HEK293T (cell line): ENCODE data around the gene MRPL57.
"Not testable (repeated sequence)": the region's sequence is repeated elsewhere in the genome, so short reads cannot be mapped to it uniquely, and the experiment has no call there.

Experiments
- CTCF ChIA-PET: fragments of 350-600 bp; formaldehyde crosslinking; extraction: SDS; loops from one replicate; lab custom pipeline; 2021; ENCODE audit warnings: antibody characterized with exemption, inconsistent platforms; lab: Yijun Ruan, JAX
- POLR2A ChIA-PET: fragments of 350-600 bp; formaldehyde crosslinking; extraction: SDS; loops from one replicate; lab custom pipeline; 2020; ENCODE audit warnings: antibody characterized with exemption, inconsistent platforms; lab: Yijun Ruan, JAX
- DNase-seq: peaks from one replicate; pipeline ENCODE4 v3.0.0; 2012; ENCODE audit warnings: mixed read lengths; ENCODE audit errors: extremely low spot score
- ARNT ChIP-seq: fragments of 450-650 bp; IDR thresholded peaks from 2 replicates; pipeline ENCODE4 v1.6.1; 2017; ENCODE audit warnings: mild to moderate bottlenecking
- BHLHE40 ChIP-seq: fragments of 450-650 bp; IDR thresholded peaks from 2 replicates; pipeline ENCODE4 v1.6.1; 2016; ENCODE audit warnings: mild to moderate bottlenecking, moderate library complexity, borderline replicate concordance
- CTBP1 ChIP-seq: fragments of 450-650 bp; IDR thresholded peaks from 2 replicates; pipeline ENCODE4 v1.6.1; 2016; ENCODE audit warnings: borderline replicate concordance
- ELF4 ChIP-seq: fragments of 450-650 bp; IDR thresholded peaks from 2 replicates; pipeline ENCODE4 v1.6.1; 2017; ENCODE audit warnings: antibody characterized with exemption
- FOXA1 ChIP-seq: fragments of 450-650 bp; IDR thresholded peaks from 2 replicates; pipeline ENCODE4 v1.6.1; 2016; ENCODE audit warnings: mild to moderate bottlenecking
- FOXK2 ChIP-seq: fragments of 450-650 bp; IDR thresholded peaks from 2 replicates; pipeline ENCODE4 v1.6.1; 2016; ENCODE audit warnings: mild to moderate bottlenecking
- FOXM1 ChIP-seq: fragments of 450-650 bp; IDR thresholded peaks from 2 replicates; pipeline ENCODE4 v1.6.1; 2017; ENCODE audit warnings: mild to moderate bottlenecking, borderline replicate concordance
- HDGF ChIP-seq: fragments of 450-650 bp; IDR thresholded peaks from 2 replicates; pipeline ENCODE4 v1.6.1; 2017; ENCODE audit warnings: antibody characterized with exemption, borderline replicate concordance
- L3MBTL2 ChIP-seq: fragments of 450-650 bp; conservative IDR thresholded peaks from 2 replicates; pipeline ENCODE4 v1.6.1; 2016; ENCODE audit warnings: mild to moderate bottlenecking
- LEF1 ChIP-seq: fragments of 450-650 bp; IDR thresholded peaks from 2 replicates; pipeline ENCODE4 v1.6.1; 2017; ENCODE audit warnings: mild to moderate bottlenecking, borderline replicate concordance
- NFRKB ChIP-seq: fragments of 450-650 bp; IDR thresholded peaks from 2 replicates; pipeline ENCODE4 v1.6.1; 2016; ENCODE audit warnings: mild to moderate bottlenecking, moderate library complexity
- PKNOX1 ChIP-seq: fragments of 450-650 bp; IDR thresholded peaks from 2 replicates; pipeline ENCODE4 v1.6.1; 2016
- SP1 ChIP-seq: fragments of 450-650 bp; IDR thresholded peaks from 2 replicates; pipeline ENCODE4 v1.6.1; 2017
- SUZ12 ChIP-seq: fragments of 450-650 bp; IDR thresholded peaks from 2 replicates; pipeline ENCODE4 v1.6.1; 2016; ENCODE audit warnings: mild to moderate bottlenecking
- TARDBP ChIP-seq: fragments of 450-650 bp; IDR thresholded peaks from 2 replicates; pipeline ENCODE4 v1.6.1; 2016
- ZNF384 ChIP-seq: fragments of 450-650 bp; IDR thresholded peaks from 2 replicates; pipeline ENCODE4 v1.6.1; 2016

The MRPL57 gene

DNA sequence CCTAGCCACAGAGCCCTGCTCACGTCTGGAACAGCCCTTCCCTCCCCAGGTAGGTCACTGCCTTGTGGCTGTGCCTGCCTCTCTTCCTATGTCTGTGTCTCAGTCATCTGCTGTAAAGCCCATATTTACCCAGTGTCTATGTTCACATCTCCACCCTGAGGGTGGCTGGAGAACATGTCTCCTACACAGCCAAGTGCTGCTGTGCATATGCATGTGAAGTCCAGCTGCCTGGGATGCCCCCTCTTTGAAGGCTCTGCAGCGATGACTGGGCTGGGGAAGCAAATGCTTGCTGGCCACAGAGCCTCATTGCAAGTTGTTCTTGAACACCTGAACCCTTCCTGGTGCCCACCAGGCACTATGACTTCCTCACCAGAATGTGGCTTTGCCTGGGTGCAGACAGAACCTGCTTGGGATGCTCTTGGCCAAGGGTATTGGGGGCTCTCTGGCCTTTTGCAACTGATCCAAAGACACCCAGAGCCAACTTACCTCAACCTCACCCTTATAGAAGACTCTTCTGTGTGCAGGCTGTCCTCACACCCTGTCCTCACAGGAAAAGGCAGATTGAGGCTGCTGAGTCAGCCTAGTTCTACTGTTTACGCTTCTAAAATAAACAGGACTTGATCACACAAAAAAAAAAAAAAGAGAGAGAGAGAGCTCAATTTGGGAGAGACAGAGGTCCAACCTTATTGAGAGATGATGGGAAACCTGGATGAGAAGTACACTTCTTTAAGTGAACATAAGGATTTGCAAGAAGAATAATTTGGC lies 26.5 kb downstream of the MRPL57 start:
- ChIA-PET CTCF (no interaction called here), POLR2A (no interaction called here)
- no peak for TF ChIP-seq BHLHE40
- no peak for TF ChIP-seq LEF1
- TF ChIP-seq ZNF384: no peak
- no peak for TF ChIP-seq TARDBP
- no peak for TF ChIP-seq ELF4
- TF ChIP-seq L3MBTL2: no peak
- TF ChIP-seq CTBP1: no peak
- no peak for TF ChIP-seq FOXA1
- no peak for TF ChIP-seq SUZ12
- TF ChIP-seq PKNOX1: no peak
- no peak for TF ChIP-seq ARNT
- no peak for TF ChIP-seq FOXK2
- TF ChIP-seq HDGF: no peak
- TF ChIP-seq SP1: no peak
- TF ChIP-seq NFRKB: no peak
- TF ChIP-seq FOXM1: no peak
- no peak for DNase-seq

- ChIA-PET POLR2A (no interaction called here), CTCF (no interaction called here)
Measured at GRCh38 chr13:21208652-21209154, 32.2 kb downstream of the MRPL57 start.

GRCh38 chr13:21212138-21212775 lies 35.8 kb downstream of the MRPL57 start:
- DNase-seq: no peak
- no peak for TF ChIP-seq FOXK2
- no peak for TF ChIP-seq PKNOX1
- TF ChIP-seq SP1: no peak
- no peak for TF ChIP-seq BHLHE40
- TF ChIP-seq FOXA1: no peak
- no peak for TF ChIP-seq ARNT
- TF ChIP-seq CTBP1: no peak
- no peak for TF ChIP-seq ZNF384
- no peak for TF ChIP-seq L3MBTL2
- no peak for TF ChIP-seq NFRKB
- CTCF ChIA-PET: no interaction called here
- POLR2A ChIA-PET: no interaction called here

More at GRCh38 chr13:21208652-21209154, 32.2 kb downstream of the MRPL57 start:
- TF ChIP-seq FOXA1: no peak
- no peak for TF ChIP-seq NFRKB
- TF ChIP-seq TARDBP: no peak
- TF ChIP-seq SP1: no peak
- TF ChIP-seq SUZ12: no peak
- no peak for TF ChIP-seq ELF4
- no peak for TF ChIP-seq CTBP1
- no peak for TF ChIP-seq FOXM1
- no peak for TF ChIP-seq ARNT
- TF ChIP-seq L3MBTL2: no peak
- TF ChIP-seq ZNF384: no peak
- no peak for TF ChIP-seq PKNOX1
- DNase-seq: no peak

DNA sequence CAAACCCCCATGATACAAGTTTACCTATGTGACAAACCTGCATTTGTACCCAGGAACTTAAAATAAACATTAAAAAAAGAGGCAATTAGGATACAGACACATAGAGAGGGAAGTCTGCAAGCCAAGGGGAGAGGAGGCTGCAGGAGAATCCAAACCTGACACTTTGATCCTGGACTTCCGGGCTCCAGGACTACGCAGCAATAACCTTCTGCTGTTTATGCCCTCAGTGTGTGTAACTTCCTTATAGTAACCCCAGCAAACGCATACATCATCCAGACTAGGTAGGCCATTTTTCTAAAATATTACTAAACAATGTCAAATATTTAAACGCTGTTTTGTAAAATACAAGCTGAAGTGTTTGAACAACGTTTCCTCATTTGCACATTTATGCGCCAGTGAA lies 39.0 kb downstream of the MRPL57 start:
- DNase-seq, POLR2A ChIA-PET, CTCF ChIA-PET: not testable (repeated sequence)

DNA sequence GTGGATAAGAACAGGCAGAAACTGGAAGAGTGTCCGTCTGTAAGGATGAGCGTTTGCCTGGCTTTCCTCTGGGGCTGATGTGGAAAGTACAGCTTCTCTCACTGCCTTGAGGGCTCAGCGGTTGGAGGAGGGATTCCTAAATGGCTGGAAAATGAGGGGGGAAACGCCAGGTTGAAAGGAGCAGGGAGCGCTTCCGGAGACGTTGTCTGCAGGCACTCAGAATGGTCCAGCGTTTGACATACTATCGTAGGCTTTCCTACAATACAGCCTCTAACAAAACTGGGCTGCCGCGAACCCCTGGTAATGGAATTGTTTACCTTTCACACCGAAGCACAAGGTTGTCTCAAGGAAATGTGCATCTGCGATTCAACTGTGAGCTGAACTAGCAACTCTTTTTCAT lies 39.9 kb downstream of the MRPL57 start:
- DNase-seq: no peak
- POLR2A ChIA-PET: no interaction called here
- TF ChIP-seq NFRKB (no peak), SUZ12 (no peak), HDGF (no peak), FOXA1 (no peak), LEF1 (no peak), FOXM1 (no peak), L3MBTL2 (no peak), TARDBP (no peak), PKNOX1 (no peak), SP1 (no peak), ARNT (no peak), FOXK2 (no peak), CTBP1 (no peak), ZNF384 (no peak), BHLHE40 (no peak)
- CTCF ChIA-PET: no interaction called here
